Ishikawa (cell line): ENCODE data around the gene HRK.

Source experiments
- CEBPB ChIP-seq: IDR thresholded peaks from 2 replicates; pipeline ENCODE4 v1.6.1; 2012
- CREB1 ChIP-seq: IDR thresholded peaks from 2 replicates; pipeline ENCODE4 v1.6.1; 2012; ENCODE audit warnings: low read depth
- EGR1 ChIP-seq: IDR thresholded peaks from 2 replicates; pipeline ENCODE4 v1.6.1; 2012
- EP300 ChIP-seq: IDR thresholded peaks from 2 replicates; pipeline ENCODE4 v1.6.1; 2012; ENCODE audit warnings: borderline replicate concordance
- FOXM1 ChIP-seq: IDR thresholded peaks from 2 replicates; pipeline ENCODE4 v1.6.1; 2012; ENCODE audit warnings: low read depth, borderline replicate concordance
- NFIC ChIP-seq: IDR thresholded peaks from 2 replicates; pipeline ENCODE4 v1.6.1; 2012
- RAD21 ChIP-seq: IDR thresholded peaks from 2 replicates; pipeline ENCODE4 v1.6.1; 2012; ENCODE audit warnings: low read depth
- TAF1 ChIP-seq: IDR thresholded peaks from 2 replicates; pipeline ENCODE4 v1.6.1; 2012; ENCODE audit warnings: low read depth, mild to moderate bottlenecking
- TCF12 ChIP-seq: IDR thresholded peaks from 2 replicates; pipeline ENCODE4 v1.6.1; 2012; ENCODE audit warnings: low read depth
- TEAD4 ChIP-seq: IDR thresholded peaks from 2 replicates; pipeline ENCODE4 v1.6.1; 2012
- YY1 ChIP-seq: IDR thresholded peaks from 2 replicates; pipeline ENCODE4 v1.6.1; 2012; ENCODE audit warnings: low read depth
- ZBTB7A ChIP-seq: IDR thresholded peaks from 2 replicates; pipeline ENCODE4 v1.6.1; 2012; ENCODE audit warnings: low read depth
- TF ChIP-seq, protein P1 (sequence below): IDR thresholded peaks from 2 replicates; pipeline ENCODE4 v1.6.1; 2012
- TF ChIP-seq, protein P2 (sequence below): IDR thresholded peaks from 2 replicates; pipeline ENCODE4 v1.6.1; 2012
- TF ChIP-seq, protein P3 (sequence below): IDR thresholded peaks from 2 replicates; pipeline ENCODE4 v1.6.1; 2012; ENCODE audit warnings: low read depth, mild to moderate bottlenecking

Gene HRK

DNA sequence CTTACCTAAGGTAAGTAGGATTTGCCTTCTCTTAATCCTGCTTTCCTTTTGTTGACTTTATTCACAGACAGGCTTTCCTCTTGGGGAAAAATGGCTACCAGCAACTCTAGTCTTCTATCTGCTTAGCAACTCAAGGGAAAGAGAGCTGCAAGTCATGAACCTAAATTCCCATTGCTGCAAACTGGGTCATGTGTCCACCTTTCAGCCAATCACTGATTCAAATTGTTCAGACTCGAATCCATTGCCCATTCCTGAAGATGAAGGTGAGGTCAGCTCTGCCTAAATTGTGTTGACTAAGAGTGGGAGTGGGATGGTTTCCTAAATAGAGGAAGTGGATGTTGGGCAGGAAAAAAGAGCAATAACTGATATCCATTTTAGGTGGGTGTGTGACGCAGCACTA, 37.2 kb upstream of the HRK start:
- TF ChIP-seq, protein P1, sequence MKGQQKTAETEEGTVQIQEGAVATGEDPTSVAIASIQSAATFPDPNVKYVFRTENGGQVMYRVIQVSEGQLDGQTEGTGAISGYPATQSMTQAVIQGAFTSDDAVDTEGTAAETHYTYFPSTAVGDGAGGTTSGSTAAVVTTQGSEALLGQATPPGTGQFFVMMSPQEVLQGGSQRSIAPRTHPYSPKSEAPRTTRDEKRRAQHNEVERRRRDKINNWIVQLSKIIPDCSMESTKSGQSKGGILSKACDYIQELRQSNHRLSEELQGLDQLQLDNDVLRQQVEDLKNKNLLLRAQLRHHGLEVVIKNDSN, result peak; percentile 29; the same call in 1 of the 2 replicates
- no peak for TF ChIP-seq TAF1

DNA sequence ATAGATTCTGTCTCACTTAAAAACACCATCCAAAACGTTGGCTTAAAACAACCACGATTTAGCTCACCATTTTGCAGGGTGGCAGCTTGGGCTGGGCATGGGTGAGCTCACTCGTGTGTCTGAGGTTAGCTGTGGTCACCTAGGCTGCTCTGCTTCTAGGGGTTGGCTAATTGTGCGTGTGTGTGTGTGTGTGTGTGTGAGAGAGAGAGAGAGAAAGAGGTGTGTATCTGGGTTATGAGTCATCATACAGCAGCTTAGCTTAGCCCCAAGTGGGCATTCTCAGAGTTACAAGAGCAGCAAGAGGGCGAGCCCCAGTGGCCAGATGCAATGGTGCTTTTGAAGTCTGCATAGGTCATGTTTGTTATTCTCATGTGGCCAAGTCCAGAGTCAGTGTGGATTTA, 35.5 kb upstream of the HRK start:
- TF ChIP-seq RAD21 (peak; percentile 49), CREB1 (no peak), ZBTB7A (no peak), EP300 (no peak), NFIC (no peak), TEAD4 (0 out of 2 replicates have a peak, but pooled peaks have one; percentile 6), FOXM1 (no peak), YY1 (no peak), TCF12 (no peak), EGR1 (no peak), TAF1 (no peak), CEBPB (no peak)
- TF ChIP-seq, protein P2, sequence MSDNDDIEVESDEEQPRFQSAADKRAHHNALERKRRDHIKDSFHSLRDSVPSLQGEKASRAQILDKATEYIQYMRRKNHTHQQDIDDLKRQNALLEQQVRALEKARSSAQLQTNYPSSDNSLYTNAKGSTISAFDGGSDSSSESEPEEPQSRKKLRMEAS, result no peak
- TF ChIP-seq, protein P1, result no peak

DNA sequence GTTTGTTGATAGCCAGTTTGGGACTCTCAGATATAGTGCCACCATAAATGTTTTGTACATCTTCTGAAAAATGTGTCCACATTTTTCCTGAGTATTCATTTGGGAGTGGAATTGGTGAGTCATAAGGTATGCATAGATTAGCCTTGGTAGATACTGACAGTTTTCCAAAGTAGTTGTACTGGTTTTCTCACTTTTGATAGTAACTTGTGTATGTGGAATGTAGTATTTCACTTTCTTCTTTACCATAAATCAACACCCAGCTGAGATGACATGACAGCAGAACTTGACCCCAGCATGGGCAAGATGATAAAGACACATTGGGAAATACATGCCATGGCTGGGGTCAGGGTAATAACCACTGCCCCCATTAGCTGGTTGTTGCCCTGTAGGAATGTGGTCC, 34.9 kb upstream of the HRK start:
- TF ChIP-seq TEAD4 (peak; percentile 68), EP300 (peak; percentile 34; the same call in 1 of the 2 replicates), CREB1 (no peak)

DNA sequence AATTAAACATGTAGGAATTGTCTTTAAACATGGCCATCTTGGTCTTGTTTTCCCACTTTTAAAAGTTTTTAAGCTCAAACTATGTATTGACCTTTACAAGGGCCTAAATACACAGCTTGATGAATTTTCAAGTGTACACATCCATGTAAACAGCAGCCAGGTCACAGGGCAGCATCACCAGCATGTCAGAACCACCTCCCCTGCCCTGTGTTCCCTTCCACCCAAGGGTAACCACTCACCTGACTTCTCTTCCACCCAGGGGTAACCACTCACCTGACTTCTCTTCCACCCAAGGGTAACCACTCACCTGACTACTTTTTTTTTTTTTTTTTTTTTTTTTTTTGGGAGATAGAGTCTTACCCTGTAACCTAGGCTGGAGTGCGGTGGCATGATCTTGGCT, 34.1 kb upstream of the HRK start:
- TF ChIP-seq TEAD4 (no peak), FOXM1 (no peak), YY1 (no peak), ZBTB7A (no peak), RAD21 (no peak), TAF1 (no peak), EGR1 (no peak), EP300 (no peak), CREB1 (no peak), NFIC (no peak), TCF12 (no peak), CEBPB (no peak)
- TF ChIP-seq, protein P1, result no peak
- TF ChIP-seq, protein P2, result no peak
- TF ChIP-seq, protein P3, sequence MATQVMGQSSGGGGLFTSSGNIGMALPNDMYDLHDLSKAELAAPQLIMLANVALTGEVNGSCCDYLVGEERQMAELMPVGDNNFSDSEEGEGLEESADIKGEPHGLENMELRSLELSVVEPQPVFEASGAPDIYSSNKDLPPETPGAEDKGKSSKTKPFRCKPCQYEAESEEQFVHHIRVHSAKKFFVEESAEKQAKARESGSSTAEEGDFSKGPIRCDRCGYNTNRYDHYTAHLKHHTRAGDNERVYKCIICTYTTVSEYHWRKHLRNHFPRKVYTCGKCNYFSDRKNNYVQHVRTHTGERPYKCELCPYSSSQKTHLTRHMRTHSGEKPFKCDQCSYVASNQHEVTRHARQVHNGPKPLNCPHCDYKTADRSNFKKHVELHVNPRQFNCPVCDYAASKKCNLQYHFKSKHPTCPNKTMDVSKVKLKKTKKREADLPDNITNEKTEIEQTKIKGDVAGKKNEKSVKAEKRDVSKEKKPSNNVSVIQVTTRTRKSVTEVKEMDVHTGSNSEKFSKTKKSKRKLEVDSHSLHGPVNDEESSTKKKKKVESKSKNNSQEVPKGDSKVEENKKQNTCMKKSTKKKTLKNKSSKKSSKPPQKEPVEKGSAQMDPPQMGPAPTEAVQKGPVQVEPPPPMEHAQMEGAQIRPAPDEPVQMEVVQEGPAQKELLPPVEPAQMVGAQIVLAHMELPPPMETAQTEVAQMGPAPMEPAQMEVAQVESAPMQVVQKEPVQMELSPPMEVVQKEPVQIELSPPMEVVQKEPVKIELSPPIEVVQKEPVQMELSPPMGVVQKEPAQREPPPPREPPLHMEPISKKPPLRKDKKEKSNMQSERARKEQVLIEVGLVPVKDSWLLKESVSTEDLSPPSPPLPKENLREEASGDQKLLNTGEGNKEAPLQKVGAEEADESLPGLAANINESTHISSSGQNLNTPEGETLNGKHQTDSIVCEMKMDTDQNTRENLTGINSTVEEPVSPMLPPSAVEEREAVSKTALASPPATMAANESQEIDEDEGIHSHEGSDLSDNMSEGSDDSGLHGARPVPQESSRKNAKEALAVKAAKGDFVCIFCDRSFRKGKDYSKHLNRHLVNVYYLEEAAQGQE, result no peak

DNA sequence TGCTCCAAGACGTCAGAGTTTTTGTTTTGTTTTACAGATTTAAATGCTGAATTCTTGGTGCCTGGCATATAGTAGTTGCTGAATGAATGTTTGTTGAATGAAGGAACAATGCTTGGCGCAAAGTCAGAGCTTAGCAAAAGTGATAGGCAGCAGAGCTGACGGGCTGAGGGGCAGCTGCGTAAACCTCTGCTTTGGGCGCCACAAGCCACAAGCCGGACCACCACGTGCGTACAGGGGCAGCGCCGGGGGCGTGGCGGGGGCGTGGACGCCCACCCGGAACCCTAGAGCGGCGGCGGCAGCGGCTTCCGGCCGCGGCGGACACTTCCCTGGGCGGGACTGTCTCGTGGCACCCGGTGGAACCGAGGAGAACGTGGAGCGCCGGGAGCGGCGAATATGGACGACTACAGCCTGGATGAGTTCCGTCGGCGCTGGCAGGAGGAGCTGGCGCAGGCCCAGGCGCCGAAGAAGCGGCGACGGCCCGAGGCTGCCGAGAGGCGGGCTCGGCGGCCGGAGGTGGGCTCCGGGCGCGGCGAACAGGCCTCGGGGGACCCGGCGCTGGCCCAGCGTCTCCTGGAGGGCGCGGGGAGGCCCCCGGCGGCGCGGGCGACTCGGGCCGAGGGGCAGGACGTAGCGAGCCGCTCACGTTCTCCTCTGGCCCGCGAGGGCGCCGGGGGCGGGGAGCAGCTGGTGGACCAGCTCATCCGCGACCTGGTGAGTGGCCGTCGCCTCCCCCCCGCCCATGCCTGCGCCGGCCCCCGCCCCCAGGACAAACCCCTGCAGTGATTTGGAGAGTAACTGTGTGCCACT, 29.6 kb upstream of the HRK start, which contains the start of gene FBXW8:
Gene FBXW8, plus strand, starts transcription at position 306 of the 807 bp plus-strand sequence. Its CDS starts 88 bp downstream, at position 394.
- TF ChIP-seq, protein P2, result peak; percentile 98
- TF ChIP-seq RAD21, result no peak
- TF ChIP-seq ZBTB7A, result peak; percentile 92
- TF ChIP-seq TEAD4, result no peak; the same call in 1 of the 2 replicates
- 0 out of 2 replicates have a peak, but pooled peaks have one; percentile 46 for TF ChIP-seq EGR1
- TF ChIP-seq EP300, result 0 out of 2 replicates have a peak, but pooled peaks have one; percentile 21
- TF ChIP-seq TCF12, result peak; percentile 56; the same call in 1 of the 2 replicates
- TF ChIP-seq, protein P1, result peak; percentile 74
- TF ChIP-seq TAF1, result peak; percentile 85
- peak; percentile 68; the same call in 1 of the 2 replicates for TF ChIP-seq YY1
- TF ChIP-seq, protein P3, result no peak
- TF ChIP-seq NFIC, result no peak; the same call in 1 of the 2 replicates
- no peak for TF ChIP-seq CEBPB
- TF ChIP-seq FOXM1, result no peak
- no peak for TF ChIP-seq CREB1
